GM21529 (cell line): ENCODE measurements around the gene ROBO2.

Experiments
- ATAC-seq: cut with Tn5 transposase; IDR thresholded peaks from one replicate; pipeline ENCODE4 v1.9.1; 2021; ENCODE audit not compliant: unreplicated experiment

The ROBO2 gene

GRCh38 chr3:77541203-77541922, 501.5 kb downstream of the ROBO2 start:
- no peak for ATAC-seq

- no peak for ATAC-seq
Measured at GRCh38 chr3:77546246-77546645, 506.3 kb downstream of the ROBO2 start.

- ATAC-seq, result no peak
Measured at GRCh38 chr3:77549034-77549433, 509.1 kb downstream of the ROBO2 start.

- no peak for ATAC-seq
Measured at GRCh38 chr3:77553240-77553639, 513.3 kb downstream of the ROBO2 start.

- no peak for ATAC-seq
Measured at GRCh38 chr3:77562089-77562488, 522.2 kb downstream of the ROBO2 start.

GRCh38 chr3:77563012-77563411, 523.1 kb downstream of the ROBO2 start:
- no peak for ATAC-seq

- no peak for ATAC-seq
Measured at GRCh38 chr3:77566055-77566454, 526.2 kb downstream of the ROBO2 start.

GRCh38 chr3:77571971-77572715, 532.2 kb downstream of the ROBO2 start:
- ATAC-seq, result no peak

- ATAC-seq, result no peak
Measured at GRCh38 chr3:77577264-77577663, 537.4 kb downstream of the ROBO2 start.

- no peak for ATAC-seq
Measured at GRCh38 chr3:77586216-77586615, 546.3 kb downstream of the ROBO2 start.

- ATAC-seq, result no peak
Measured at GRCh38 chr3:77588863-77589262, 549.0 kb downstream of the ROBO2 start.

- ATAC-seq, result no peak
Measured at GRCh38 chr3:77590191-77590590, 550.3 kb downstream of the ROBO2 start.

- ATAC-seq, result no peak
Measured at GRCh38 chr3:77595371-77595870, 555.5 kb downstream of the ROBO2 start.

GRCh38 chr3:77599948-77600347, 560.0 kb downstream of the ROBO2 start:
- ATAC-seq, result no peak

GRCh38 chr3:77601823-77602415, 562.0 kb downstream of the ROBO2 start:
- ATAC-seq, result no peak

- ATAC-seq, result no peak
Measured at GRCh38 chr3:77602722-77603121, 562.8 kb downstream of the ROBO2 start.

- no peak for ATAC-seq
Measured at GRCh38 chr3:77605308-77605707, 565.4 kb downstream of the ROBO2 start.

- ATAC-seq, result no peak
Measured at GRCh38 chr3:77605865-77606264, 566.0 kb downstream of the ROBO2 start.

GRCh38 chr3:77606372-77606771, 566.5 kb downstream of the ROBO2 start:
- no peak for ATAC-seq

GRCh38 chr3:77618686-77619085, 578.8 kb downstream of the ROBO2 start:
- no peak for ATAC-seq

GRCh38 chr3:77620009-77620408, 580.1 kb downstream of the ROBO2 start:
- ATAC-seq, result no peak

GRCh38 chr3:77623500-77623899, 583.6 kb downstream of the ROBO2 start:
- ATAC-seq, result no peak
